UCSD-AML1 (cell line): ENCODE data around the gene RPS6KA3.
"Not testable (repeated sequence)": the region's sequence is repeated elsewhere in the genome, so short reads cannot be mapped to it uniquely, and the experiment has no call there.

Source experiments
- DNase-seq: peaks from one replicate; lab custom pipeline; 2025; ENCODE audit not compliant: unreplicated experiment; lab: John Stamatoyannopoulos, UW

The RPS6KA3 gene

GRCh38 chrX:20224814-20225487 is 41.8 kb downstream of the RPS6KA3 start:
- no peak for DNase-seq

- DNase-seq: no peak
Observed at GRCh38 chrX:20221902-20222301, 44.8 kb downstream of the RPS6KA3 start.

- peak; percentile 12 for DNase-seq
Observed at GRCh38 chrX:20218836-20219505, 47.7 kb downstream of the RPS6KA3 start.

- DNase-seq: no peak
Observed at GRCh38 chrX:20217906-20218305, 48.8 kb downstream of the RPS6KA3 start.

- no peak for DNase-seq
Observed at GRCh38 chrX:20217271-20217670, 49.4 kb downstream of the RPS6KA3 start.

- DNase-seq: no peak
Observed at GRCh38 chrX:20215565-20215964, 51.1 kb downstream of the RPS6KA3 start.

GRCh38 chrX:20212486-20213089 is 54.1 kb downstream of the RPS6KA3 start:
- DNase-seq: no peak

- DNase-seq: no peak
Observed at GRCh38 chrX:20211261-20211786, 55.4 kb downstream of the RPS6KA3 start.

- no peak for DNase-seq
Observed at GRCh38 chrX:20205927-20206708, 60.6 kb downstream of the RPS6KA3 start.

GRCh38 chrX:20204351-20204750 is 62.4 kb downstream of the RPS6KA3 start:
- no peak for DNase-seq

GRCh38 chrX:20197641-20198210 is 69.0 kb downstream of the RPS6KA3 start:
- no peak for DNase-seq

- no peak for DNase-seq
Observed at GRCh38 chrX:20189171-20189570, 77.5 kb downstream of the RPS6KA3 start.

GRCh38 chrX:20181598-20182329 is 84.9 kb downstream of the RPS6KA3 start:
- DNase-seq: no peak

GRCh38 chrX:20177093-20177492 is 89.6 kb downstream of the RPS6KA3 start:
- no peak for DNase-seq

- DNase-seq: no peak
Observed at GRCh38 chrX:20173856-20174255, 92.9 kb downstream of the RPS6KA3 start.

- DNase-seq: no peak
Observed at GRCh38 chrX:20173313-20173712, 93.4 kb downstream of the RPS6KA3 start.

- no peak for DNase-seq
Observed at GRCh38 chrX:20171887-20172286, 94.8 kb downstream of the RPS6KA3 start.

- DNase-seq: not testable (repeated sequence)
Observed at GRCh38 chrX:20162516-20162915, 104.2 kb downstream of the RPS6KA3 start.

- no peak for DNase-seq
Observed at GRCh38 chrX:20159797-20160385, 106.8 kb downstream of the RPS6KA3 start.

GRCh38 chrX:20151689-20152088 is 115.0 kb downstream of the RPS6KA3 start:
- DNase-seq: no peak
